Glomerular endothelial cell (primary cell): ENCODE data around the gene RALGAPA2. TPM values are rescaled to one million over a fixed set of nuclear protein-coding genes. Genes with fewer than 3 reads are reported as not detected.

Experiments
- DNase-seq: peaks from one replicate; pipeline ENCODE4 v3.0.0-alpha.2; 2011; ENCODE audit warnings: low read depth, low spot score; ENCODE audit errors: extremely low read depth
- total RNA-seq: library from RNA; depleted of rRNA; stranded (reverse); fragments of >200 nt; gene quantifications from 2 replicates; pipeline ENCODE4 v1.2.3, GENCODE V29; 2015

RALGAPA2 gene
- total RNA-seq: 67.6 and 98.7 TPM in 2 replicates

DNA sequence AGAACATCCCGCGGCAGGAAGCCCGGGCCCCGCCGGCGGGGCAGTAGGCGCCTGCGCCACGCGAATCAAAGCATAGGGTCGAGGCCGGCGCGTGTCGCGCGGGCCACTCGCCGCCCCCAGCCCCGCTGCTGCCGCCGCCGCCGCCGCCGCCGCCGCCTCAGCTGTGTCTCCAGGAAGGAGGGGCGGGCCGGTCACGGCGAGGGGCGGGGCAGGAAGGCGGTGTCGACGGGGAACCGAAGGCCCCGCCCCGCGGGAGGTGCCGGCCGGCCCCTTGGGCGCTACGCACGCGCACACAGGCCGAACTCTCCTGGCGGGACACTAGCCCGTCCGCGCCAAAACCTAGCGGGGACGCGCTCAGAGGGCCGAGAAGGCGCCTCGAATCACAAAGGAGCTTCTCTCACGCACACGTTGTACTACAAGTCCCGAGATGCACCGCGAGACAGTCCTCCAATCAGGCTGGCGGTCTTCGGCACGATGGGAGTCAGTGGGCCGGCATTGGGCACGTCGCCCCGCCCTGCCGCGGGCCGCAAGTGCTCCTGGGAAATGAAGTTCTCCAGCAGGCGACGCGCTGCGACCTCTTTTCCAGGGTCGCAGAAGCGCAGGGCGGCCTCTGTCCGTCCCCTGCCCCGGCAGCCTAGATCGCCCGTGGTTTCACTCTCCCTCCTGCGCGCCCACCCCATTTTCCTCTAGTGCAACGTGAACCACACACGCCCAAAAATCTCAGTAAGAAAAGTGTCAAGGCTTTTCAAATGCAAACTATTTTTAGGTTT is at the start of gene RALGAPA2:
Gene RALGAPA2 (minus strand): TSS at position 171 of the 770 bp plus-strand sequence. CDS start 164 bp downstream, at position 7.
- DNase-seq: peak; percentile 89

DNA sequence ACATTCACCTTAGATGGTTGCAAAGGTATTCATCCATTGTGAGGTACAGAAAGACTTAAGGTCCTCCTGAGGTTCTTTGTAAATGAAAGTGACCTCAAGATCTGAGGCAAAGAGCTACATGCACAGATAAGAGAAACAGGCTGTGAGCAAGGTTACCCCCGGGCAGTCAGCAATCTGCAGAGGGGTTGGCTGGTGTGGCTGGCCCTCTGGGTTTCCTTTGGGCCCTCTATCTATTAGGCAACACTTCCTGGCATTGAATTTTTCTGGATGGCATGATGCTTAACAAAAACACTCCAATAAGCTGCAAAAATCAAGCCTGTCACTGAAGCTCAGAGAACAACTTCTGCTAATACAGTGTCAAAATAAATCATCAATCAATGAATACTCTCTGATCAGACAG is 48.9 kb upstream of the RALGAPA2 start:
- DNase-seq: no peak

DNA sequence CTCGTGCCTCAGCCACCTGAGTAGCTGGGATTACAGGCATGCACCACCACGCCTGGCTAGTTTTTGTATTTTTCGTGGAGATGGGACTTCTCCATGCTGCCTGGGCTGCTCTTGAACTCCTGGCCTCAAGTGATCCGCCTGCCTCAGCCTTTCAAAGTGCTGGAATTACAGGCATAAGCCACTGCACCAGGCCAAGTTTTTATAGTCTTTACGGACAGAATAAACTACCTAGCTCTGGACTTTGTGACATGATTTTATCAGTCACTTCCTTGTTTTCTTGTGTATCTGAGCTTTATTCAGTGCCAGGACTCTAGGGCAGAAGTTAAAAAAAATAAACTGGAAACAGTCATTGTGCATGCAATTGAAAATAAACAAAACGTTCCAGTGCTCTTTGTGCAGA is 46.7 kb upstream of the RALGAPA2 start:
- no peak for DNase-seq

DNA sequence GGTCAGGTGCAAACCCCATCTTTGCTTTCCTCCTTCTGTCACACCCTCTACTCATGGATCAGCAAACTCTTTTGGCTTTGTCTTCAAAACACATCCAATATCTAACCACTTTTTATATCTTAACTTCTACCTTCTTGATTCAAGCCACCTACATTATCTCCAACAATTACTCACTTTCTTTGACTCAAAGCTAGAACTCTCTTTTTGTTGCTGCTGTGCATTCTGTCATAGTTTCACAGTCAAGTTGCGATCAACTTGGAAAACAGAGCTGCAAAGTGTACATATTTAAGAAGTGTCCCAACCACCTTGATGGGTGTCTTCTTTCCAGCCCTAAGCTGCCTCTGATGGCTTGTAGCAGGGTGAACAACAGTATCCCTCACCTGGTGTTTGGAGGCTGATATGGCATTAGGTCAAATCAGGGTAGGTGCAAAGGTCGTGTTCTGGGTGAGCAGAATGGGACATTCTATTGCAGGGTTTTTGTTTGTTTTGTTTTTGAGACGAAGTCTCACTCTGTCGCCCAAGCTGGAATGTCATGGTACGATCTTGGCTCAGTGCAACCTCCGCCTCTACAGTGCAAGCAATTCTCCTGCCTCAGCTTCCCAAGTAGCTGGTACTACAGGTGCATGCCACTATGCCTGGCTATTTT is 43.4 kb upstream of the RALGAPA2 start:
- no peak for DNase-seq

DNA sequence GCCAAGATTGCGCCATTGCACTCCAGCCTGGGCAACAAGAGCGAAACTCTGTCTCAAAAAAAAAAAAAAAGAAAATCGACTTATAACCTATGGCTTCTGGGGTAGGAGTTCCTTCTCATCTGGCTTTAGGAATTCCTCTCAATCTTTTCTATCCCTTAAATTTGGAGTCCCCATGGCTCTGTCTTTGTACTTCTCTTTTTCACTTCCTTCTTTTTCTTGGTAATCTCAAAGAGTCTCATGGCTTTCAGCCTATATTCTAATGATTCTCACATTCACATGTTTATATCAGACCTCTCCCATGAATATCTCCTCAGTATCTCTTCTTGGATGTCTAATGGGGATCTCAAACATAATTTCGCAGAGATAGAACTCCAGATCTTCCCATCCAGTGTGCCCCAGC is 42.8 kb upstream of the RALGAPA2 start:
- no peak for DNase-seq

DNA sequence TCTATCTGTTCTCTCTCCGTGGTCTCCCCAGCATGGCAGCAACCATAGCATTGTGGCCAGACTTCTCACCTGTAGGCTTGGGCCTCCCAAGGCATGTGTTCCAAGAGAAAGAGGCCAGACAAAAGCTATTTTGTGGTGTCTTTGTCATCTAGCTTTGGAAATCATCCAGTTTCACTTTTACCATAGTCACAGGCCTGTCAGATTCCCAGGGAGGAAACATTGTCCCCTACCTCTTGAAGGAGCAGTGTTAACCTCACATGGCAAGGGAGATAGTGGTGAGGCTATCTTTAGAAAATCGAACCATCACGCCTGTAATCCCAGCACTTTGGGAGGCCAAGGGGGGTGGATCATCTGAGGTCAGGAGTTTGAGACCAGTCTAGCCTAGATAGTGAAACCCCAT is 42.3 kb upstream of the RALGAPA2 start:
- no peak for DNase-seq

DNA sequence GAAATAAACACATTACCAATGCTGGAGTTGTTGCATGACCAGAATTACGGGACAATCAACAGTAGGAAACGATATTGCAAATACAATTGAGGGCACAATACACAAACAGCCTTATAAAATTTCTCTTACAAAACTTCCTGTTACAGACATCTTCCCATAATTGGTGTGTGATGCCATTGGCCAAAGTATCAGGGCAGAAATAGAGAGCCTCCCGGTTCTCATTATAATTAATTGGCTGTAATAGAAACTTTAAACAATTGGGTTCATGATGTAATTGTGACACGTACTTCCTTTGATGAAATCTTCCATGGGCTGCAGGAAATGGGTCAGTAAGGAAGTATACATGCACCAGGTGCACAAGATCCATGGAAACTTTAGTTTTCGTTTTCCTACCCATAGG is 40.3 kb upstream of the RALGAPA2 start:
- no peak for DNase-seq

DNA sequence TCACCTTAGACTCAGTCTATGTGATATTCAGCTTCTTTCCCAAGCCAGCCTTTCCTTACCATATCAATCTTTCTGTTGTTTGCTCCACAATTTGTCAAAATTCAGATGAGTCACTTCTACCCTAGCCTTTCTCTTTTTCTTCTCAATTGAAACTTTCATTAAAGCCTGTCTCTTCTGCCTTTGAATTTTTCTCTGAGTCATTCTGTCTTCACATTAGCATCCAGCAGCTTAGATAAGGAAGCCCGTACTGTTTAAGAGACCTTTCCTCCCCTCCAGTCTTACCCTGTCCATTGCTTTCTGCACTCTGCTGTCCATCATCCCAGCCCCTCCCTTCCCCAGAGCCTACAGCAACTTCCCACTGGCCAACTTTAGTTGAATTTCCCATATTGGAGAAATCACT is 34.9 kb upstream of the RALGAPA2 start:
- no peak for DNase-seq

DNA sequence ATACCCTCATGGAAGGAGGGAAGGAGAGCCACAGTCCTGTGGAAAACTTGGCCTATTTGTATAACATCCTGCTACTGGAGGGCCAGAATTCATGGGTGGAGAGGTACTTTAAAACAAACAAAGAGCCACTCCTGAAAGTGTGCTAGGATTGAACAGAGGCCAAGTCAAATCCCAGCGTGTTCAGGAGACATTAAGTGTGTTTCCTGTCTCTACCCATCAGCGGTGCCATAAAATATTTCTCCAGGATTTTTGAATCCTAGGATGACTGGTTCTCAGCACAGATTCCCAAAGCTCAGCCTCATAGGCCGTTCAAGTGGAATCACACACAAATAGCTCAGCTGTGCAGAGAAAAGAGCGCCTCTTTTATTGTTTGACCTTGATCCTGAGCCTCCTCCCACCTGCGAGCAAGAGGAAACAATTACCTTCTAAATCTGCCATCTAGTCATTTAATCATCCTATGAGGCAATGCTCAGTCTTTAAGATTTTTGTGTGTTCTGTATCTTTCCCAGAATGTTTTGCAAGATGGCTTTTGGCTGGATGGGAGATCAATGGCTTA is 31.8 kb upstream of the RALGAPA2 start:
- no peak for DNase-seq

DNA sequence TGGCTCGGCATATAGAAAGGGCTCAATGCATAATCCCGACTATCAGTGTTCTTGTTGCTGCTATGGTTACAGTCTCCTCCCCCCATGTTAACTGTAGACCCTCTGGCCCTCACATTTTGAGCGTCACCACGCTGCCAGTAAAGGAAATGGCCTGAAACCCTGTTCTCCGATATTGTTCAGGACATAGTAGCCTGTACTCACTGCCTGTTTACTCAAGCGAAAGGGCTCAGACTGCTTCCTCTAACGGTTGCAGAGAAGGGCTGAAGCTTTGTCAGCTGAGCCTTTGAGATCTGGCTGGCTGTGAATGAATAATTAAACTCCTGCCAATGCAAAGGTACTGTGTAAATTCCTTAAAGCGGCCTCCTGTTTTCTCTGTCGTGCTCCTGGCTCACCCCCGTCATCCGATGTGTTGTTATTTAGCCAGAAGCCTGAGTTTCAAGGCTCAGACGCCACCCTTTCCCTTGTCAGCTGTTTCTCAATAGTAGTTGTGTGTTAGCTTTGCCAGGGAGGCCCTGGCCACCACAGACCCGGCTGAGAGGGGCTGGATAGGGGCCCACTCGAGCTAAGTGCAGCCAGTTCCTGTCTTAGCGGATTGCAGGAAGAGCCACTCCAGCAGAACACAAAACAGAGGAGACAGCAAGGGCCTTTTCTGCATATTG is 31.2 kb upstream of the RALGAPA2 start:
- DNase-seq: no peak

DNA sequence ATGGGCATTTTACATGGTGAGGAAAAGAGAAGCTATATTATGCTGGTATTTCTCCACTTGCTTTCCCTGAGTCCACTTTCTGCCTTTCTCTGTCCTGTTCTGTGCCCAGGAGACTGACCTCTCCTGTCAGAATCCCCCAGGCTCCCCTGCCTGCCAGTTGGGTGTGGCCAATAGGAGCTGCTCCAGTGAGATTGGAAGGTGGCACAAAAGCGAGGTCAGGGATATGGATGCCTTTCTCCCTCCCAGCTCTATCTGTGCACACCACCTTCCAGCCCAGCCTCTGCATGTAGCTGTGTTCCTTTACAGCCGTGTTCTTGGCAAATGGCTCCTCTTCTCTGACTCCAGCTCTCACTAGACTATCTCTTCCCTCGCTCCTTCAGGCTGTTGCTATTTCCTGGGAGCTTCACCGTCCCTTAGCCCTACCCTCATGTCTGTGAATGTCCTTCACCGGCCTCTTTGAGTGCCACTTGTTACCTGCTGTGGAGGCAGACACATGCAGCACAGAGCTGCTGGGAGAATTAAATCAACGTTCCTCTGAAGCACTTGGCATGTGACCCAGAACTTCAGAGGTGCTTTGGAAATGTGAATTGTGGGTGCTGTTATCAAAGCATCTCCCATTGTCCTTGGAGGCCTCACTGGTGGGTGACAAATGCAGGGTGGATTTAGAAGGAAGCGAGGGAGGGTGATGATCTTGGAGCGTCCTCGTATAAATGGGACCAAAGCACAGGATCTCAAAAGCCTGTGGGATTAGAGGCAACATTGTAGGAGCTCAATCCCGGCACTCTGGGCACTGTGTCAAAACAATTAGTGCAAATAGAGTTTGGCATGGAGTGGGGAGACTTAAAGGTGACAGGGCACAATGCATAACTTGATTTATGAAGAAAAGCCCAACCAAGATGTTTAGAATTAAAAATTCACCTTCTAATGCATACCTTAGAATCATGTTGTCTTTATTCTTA is 28.9 kb upstream of the RALGAPA2 start:
- DNase-seq: no peak

DNA sequence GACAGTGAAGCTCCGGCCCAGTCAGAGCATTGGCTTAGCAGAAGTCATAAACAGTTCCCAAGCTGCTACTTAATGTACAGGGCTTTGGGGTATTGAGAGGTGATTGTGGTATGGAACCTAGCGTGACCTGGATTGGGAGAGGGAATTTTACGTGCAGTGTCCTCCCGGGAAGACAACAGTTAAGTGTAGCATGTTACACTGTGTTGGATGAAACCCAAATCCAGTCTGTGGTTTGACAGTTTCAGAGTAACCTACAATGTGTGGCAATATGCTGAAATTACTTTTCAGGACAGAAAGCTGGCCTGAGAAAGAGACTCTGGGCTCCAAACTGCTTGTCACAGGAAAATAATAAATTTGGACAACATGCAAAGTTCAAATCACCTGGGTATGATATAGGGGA is 28.1 kb upstream of the RALGAPA2 start:
- no peak for DNase-seq

DNA sequence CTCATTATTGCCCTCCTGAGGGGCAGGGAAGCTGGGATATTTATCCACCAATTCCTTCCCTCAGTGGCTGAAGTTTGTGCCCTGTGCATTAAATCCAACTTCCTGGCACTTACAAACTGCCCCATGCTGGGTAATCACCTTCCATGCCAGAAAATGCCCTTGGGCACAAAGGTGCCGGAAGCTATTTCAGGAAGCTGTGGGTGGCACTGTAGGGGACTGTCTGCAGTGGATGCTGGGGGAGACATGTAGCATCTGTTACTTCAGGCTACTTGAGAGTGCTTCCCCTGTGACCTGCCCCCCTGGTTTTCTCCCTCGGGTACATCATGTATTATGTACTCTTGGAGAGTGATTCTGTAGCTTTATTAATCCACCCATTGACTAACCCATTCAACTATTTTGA is 24.7 kb upstream of the RALGAPA2 start:
- DNase-seq: no peak

DNA sequence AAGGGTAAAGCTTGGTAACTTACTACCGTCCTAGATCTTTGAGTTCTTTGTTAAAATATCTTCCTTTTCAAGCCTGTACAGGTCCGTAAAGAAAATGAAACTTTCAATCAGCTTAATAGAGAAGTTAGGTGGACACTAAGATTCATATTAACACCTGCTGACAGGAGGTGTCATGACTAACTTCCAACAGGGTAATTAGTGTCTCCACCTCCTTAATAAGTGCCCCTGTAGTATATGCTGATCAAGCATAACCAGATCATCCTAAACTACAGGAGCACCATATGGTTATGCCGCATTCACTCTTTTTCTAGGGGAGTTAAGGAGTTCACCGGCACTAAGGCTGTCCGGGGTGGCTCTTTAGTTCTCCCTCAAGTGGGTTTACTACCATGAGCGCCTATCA is 23.9 kb upstream of the RALGAPA2 start:
- no peak for DNase-seq

DNA sequence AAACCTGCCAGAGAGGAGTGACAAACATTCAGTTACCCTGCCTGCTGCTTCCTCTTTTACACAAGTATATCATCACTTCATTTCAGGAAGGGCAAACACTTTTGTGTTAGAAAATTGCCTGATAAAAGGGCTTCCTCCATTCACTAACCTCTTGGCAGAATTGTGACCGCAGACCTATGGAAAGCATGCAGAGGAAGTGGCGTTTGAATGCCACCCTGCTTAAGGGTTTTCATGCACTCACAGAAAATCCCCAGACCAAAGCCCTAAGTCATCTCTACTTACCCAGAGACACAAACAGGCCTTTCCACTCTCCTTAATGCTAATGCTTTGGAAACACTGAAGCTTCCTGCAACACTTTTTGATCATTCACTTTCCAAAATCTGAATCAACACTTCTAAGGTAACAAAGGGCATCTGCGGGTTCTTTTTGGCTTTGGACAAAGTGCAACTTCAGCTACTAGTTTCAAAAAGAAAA is 22.1 kb upstream of the RALGAPA2 start:
- no peak for DNase-seq

DNA sequence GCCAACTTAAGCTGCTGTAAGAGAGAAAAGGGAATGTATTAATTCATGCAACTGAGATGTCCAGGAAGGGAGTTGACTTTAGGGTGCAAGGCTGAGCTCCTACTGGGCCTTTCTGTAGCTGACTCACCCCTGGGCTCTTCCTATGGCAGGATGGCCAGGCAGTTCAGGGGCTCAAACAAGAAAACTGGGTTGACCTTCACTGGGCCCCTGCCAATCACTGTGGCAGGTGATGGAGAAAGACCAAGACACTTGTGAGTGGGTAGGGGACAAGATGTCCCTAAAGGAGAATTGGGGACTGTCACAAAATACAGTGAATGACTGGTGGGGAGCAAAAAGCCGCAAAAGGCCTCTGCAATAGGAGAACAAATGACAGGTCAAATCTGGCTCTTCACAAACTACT is 21.5 kb upstream of the RALGAPA2 start:
- no peak for DNase-seq

DNA sequence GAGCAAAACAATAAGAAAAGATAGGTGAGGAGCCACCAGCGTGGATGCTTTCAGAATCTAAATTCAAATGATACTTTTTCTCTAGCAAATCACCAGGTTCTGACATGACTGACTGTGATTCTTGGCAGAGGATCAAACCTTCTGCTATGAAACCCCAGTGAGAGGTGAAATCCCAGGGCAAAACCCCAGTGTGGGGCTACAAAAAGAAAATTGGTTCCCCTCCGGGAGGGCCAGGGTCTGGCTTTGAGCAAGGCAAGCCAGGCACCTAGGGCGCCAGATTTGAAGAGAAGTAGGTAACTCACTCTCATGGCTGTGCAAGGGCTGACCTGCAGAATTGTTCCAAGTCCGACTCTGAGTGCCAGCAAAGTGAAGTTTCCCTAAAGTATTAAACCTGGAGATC is 20.2 kb upstream of the RALGAPA2 start:
- no peak for DNase-seq

DNA sequence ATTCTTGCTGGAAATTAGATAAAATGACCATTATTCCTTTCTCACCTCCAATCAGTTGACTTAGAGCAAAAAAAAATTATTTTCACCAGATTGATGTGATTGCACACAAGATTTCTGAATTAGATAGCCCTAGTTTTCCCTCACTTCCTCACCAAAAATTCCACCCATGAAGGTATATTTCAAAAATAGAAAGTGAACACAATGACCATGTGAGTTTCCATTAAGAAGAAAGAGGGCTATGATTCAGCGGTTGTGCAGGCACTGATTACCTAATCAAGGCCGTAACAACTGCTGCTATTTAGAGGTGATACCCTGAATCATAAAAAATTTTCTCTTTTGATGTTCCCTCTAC is 19.5 kb upstream of the RALGAPA2 start:
- DNase-seq: peak; percentile 85

DNA sequence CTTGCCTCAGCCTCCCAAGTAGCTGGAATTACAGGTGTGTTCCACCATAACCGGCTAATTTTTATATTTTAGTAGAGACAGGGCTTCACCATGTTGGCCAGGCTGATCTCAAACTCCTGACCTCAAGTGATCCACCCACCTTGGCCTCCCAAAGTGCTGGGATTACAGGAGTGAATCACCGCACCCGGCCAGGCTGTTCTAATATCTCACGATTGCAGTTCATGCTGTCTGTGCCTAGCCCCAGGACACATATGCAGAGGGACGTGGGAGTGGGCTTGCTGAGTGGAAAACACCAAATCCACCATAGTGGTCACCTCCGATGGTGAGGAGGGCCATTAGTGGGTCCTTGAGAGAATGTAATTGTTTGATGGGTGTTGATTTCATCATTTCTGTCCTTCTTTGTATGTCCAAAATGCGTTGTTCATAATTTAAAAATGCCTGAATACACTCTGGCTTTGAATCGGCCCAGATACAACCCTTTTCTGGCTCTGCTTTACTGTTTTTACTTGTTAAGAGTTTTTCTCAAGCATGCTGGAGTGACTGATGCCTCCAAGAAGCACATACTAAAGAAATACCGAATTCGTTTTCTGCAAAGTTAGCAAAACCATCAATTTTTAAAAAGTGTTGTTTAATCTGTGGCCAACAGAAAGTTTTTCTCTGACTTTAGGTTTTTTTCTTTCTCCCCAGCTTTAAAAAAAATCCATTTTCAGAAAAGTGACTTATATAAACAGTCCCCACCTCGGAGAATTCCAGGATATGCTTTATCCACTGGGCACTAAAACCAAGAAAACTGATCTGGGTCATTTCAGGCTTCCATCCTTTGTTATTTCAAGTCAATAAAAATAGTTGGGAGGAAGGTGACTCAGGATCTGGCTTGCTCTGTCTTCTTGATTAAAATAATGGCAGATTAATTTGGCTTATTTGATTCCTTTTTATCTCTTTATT is 18.8 kb upstream of the RALGAPA2 start:
- peak; percentile 94 for DNase-seq
